GM19025 (cell line): ENCODE measurements around the gene EFHD2.
A peak's percentile ranks its signal among the peaks of the same experiment; 100 is the strongest.
"Not testable (repeated sequence)": the region's sequence is repeated elsewhere in the genome, so short reads cannot be mapped to it uniquely, and the experiment has no call there.

Source experiments
- ATAC-seq: cut with Tn5 transposase; IDR thresholded peaks from one replicate; pipeline ENCODE4 v1.9.1; 2021; ENCODE audit warnings: mild to moderate bottlenecking, low read depth, moderate library complexity; ENCODE audit not compliant: unreplicated experiment

The EFHD2 gene

GRCh38 chr1:15410884-15411245 is 1.2 kb downstream of the EFHD2 start:
- no peak for ATAC-seq

DNA sequence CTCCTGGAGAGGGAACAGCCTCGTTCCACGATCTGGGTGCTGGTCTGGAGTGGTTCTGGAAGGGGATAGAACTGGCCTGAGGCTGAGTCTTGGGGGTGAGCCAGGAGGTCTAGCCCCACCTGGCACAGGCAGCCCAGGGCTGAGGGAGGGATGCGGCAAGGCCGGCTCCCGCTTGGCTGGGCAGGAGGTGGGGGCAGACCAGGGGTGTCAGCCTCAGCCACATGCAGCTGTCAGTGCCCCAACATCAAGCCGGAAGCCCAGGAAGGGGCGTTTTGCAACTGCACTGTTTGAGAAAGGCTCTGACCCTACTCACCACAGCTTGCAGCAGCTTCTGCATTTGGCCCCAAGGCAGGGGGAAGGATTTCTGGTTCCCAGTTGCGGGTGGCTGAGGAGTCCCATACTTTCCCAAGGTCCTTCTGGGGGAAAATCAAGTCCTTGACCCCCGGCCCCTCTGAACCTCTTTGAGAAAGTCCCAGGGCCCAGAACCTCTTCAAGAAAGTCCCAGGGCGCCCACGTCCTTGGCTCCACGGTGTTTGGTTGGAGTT is 2.0 kb downstream of the EFHD2 start:
- ATAC-seq, result peak; percentile 39

GRCh38 chr1:15412175-15412800 is 2.6 kb downstream of the EFHD2 start:
- ATAC-seq, result no peak

- no peak for ATAC-seq
Measured at GRCh38 chr1:15412843-15413242, 3.2 kb downstream of the EFHD2 start.

DNA sequence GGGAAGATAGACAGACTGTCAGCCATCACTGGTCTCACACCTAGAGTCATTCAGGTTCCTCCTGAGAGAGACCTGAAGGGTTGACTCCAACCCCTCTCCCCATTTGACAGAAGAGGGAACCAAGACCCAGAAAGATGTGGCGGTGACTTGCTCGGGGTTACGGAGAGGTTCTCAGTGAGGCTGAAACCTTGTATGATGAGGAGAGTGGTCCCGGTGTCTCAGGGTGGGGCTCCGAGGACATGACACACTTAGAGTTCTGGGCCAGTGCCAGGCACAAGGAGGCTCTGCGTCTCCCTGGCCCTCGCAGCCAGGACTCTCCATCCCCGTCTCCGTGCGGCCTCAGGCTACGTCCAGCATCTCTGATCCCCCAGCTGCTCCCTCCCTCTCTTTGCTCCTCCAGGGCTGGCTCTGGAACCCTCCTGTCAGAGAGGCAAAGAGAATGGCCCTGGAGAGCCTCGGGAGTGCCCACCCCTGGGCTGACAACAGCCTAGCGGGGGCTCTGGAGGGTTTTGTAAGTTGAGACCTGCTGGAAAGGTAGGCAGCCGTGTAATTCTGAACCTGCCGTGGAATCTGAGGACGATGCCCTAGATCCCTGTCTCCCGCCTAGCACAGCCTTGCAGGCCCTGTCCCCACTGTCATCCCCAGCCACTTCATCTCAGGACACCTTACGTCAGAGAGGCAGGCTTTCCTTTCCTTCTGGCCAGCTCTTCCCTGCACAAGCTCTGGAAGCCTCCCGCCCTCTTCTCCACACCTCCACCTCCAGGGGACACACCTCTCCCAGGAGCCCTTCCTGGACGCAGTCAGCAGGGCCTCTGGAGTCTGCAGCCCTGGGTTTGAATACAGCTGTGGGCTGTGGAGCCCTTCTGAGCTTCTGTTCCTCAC is 4.1 kb downstream of the EFHD2 start:
- no peak for ATAC-seq

GRCh38 chr1:15414445-15414983 is 4.8 kb downstream of the EFHD2 start:
- no peak for ATAC-seq

DNA sequence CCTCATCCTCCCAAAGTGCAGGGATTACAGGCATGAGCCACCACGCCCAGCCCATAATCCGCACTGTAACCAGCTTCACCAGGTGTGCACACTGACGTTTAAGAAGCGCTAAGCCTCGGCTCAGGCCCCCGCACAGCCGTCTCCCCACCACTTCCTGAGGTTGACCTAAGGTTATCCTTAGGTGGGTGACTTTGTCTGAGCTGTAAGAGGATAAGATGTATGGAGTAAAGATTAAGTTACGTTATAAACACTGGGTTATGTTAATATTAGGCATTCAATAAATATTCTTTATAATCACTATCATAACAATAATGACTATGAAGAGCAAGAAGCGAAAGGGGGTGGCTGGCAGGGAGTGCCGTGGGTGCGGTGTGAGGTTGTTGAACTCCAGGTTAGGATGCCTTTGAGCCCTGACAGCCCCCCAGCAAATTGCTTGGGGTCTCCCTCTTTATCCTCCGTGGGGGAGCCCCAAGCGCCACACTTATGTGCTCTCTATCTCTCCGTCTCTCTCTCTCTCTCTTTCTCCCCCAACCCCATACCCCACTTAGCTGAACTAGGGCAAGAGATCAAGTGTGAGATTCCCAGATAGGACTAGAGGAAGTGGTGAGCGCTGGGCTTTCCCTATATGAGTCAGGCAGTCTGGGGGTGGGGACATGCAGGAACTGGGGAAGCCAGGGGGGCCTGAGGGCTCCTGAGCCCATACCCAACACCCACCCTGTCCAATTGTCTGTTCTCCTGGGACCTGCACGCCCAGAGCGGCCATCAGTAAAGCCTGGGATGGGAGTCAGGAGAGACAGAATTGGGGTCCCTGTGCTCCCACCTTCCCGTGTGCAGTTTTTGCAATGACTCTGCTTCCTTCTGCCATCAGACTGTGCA is 7.6 kb downstream of the EFHD2 start:
- ATAC-seq, result no peak

- ATAC-seq, result no peak
Measured at GRCh38 chr1:15418806-15419515, 9.3 kb downstream of the EFHD2 start.

GRCh38 chr1:15420853-15421465 is 11.3 kb downstream of the EFHD2 start:
- no peak for ATAC-seq

- no peak for ATAC-seq
Measured at GRCh38 chr1:15422871-15423270, 13.2 kb downstream of the EFHD2 start.

GRCh38 chr1:15423355-15424077 is 13.8 kb downstream of the EFHD2 start:
- ATAC-seq, result no peak

GRCh38 chr1:15424146-15424667 is 14.5 kb downstream of the EFHD2 start:
- ATAC-seq, result no peak

- ATAC-seq, result no peak
Measured at GRCh38 chr1:15424981-15425380, 15.3 kb downstream of the EFHD2 start.

GRCh38 chr1:15425521-15425920 is 15.8 kb downstream of the EFHD2 start:
- no peak for ATAC-seq

GRCh38 chr1:15425958-15426357 is 16.3 kb downstream of the EFHD2 start:
- no peak for ATAC-seq

DNA sequence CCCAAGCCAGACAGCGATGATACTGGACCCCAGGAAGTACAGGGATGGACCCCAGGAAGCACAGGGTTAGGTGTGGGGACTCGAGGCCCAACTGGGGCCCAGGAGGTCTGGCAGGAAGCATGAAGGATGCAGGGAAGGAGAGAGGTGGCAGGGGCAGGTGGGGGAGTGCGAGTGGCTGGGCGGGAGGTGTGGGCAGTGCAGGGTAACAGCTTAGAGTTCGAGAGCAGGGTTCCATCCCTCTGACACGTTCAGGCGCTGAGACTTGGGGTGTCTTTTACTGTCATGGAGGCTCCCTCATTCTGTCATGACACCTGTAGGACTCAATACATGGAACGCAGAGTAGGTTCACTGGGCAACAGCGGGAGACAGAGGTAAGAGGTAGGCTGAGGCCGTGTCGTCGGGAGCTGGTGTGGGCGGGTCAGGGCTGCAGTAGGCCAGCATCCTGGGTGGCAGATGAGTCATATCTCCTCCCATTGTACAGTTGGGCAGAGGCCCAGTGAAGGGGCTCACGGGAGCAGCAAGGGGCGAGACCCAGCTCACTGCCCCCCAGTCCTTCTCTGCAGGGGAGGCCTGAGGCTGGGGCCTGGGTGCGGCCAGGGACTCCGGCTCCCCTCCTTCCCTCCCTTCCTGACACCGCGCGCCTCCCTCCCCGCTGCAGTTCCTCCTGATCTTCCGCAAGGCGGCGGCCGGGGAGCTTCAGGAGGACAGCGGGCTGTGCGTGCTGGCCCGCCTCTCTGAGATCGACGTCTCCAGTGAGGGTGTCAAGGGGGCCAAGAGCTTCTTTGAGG is 17.0 kb downstream of the EFHD2 start:
- no peak for ATAC-seq

DNA sequence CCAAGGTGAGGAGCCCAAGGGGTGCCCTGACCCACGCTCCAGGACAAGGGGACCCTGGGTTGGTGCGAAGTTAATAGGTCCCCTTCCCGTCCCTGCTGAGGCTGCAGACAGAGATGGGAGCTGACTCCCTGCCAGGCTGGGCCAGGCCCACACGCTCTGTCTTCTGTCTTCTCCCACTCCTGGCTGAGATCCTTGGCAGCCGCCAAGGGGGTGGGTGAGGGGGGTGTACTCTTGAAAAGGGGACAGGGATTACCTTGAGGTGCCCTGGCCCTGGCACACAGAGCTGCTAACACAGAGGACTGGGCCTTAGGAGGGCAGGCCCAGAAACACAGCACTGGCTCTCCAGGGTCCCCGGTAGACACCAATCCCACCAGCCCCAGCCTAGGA is 17.6 kb downstream of the EFHD2 start:
- ATAC-seq, result no peak

DNA sequence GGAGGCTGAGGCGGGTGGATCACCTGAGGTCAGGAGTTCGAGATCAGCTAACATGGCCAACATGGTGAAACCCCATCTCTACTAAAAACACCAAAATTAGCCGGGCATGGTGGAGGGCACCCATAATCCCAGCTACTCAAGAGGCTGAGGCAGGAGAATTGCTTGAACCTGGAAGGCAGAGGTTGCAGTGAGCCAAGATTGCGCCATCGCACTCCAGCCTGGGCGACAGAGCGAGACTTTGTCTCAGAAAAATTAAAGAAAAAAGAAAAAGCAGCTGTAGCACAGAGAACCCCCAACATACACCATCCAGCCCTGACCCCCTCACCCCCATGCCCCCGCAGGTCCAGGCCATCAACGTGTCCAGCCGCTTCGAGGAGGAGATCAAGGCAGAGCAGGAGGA is 18.6 kb downstream of the EFHD2 start:
- not testable (repeated sequence) for ATAC-seq
